Measurements from ENCODE around the gene UPP2.

Gene UPP2

DNA sequence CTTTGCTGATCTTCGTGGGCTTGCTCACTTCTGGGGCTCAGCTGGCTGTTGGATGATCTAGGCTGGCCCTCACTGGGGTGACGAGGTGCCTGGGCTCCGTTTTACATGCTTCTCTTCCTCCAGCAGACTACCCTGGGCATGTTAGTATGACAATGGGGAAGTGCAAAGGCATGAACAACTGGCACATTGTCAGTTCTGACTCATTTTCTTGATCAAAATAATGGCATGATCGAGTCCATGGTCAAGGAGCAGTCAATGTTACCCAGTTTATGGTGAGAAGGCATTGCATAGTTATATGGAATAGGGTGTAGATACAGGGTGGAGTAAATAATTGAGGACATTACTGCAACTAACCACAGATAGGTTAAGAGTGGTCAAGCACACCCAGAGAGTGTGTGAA lies 10.0 kb upstream of the UPP2 start:
- Histone ChIP-seq H2AFZ (ENCODE audit: low read depth, low read length) (no peak overlapping the region), H3K79me2 (ENCODE audit: low read length) (no peaks in the 10 kb centered on the region), H3K9me3 (ENCODE audit: insufficient read depth, low read length) (no peaks in the 10 kb centered on the region), H3K27me3 (ENCODE audit: low read depth, low read length) (no peaks in the 10 kb centered on the region), H3K4me1 (ENCODE audit: low read length) (peaks cover 6% of the 10 kb centered on the region; the same call in 1 of the 2 replicates), H3K9ac (ENCODE audit: low read length) (no peak overlapping the region), H3K4me2 (ENCODE audit: low read length) (no peak overlapping the region), H3K36me3 (replicated peaks; ENCODE audit: low read depth, low read length) (no peaks in the 10 kb centered on the region), H3K27ac (ENCODE audit: low read length) (no peak overlapping the region), H3K4me3 (ENCODE audit: low read length) (no peak overlapping the region), H4K20me1 (ENCODE audit: insufficient read depth, low read length) (no peaks in the 10 kb centered on the region)
- no peak for TF ChIP-seq EZH2phosphoT487 (IDR thresholded peaks at IDR 0.05; ENCODE audit: low read depth)
- TF ChIP-seq, protein P1, sequence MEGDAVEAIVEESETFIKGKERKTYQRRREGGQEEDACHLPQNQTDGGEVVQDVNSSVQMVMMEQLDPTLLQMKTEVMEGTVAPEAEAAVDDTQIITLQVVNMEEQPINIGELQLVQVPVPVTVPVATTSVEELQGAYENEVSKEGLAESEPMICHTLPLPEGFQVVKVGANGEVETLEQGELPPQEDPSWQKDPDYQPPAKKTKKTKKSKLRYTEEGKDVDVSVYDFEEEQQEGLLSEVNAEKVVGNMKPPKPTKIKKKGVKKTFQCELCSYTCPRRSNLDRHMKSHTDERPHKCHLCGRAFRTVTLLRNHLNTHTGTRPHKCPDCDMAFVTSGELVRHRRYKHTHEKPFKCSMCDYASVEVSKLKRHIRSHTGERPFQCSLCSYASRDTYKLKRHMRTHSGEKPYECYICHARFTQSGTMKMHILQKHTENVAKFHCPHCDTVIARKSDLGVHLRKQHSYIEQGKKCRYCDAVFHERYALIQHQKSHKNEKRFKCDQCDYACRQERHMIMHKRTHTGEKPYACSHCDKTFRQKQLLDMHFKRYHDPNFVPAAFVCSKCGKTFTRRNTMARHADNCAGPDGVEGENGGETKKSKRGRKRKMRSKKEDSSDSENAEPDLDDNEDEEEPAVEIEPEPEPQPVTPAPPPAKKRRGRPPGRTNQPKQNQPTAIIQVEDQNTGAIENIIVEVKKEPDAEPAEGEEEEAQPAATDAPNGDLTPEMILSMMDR (IDR thresholded peaks at IDR 0.05; ENCODE audit: low read depth, low read length): no peak

- no peak overlapping the region for H3K27ac ChIP-seq (ENCODE audit: low read length)
- no peaks in the 10 kb centered on the region for H3K9me3 ChIP-seq (ENCODE audit: insufficient read depth, low read length)
- no peaks in the 10 kb centered on the region for H3K79me2 ChIP-seq (ENCODE audit: low read length)
- no peak overlapping the region for H3K4me3 ChIP-seq (ENCODE audit: low read length)
- no peaks in the 10 kb centered on the region for H4K20me1 ChIP-seq (ENCODE audit: insufficient read depth, low read length)
- H3K4me2 ChIP-seq (ENCODE audit: low read length): no peak overlapping the region
- no peaks in the 10 kb centered on the region for H3K27me3 ChIP-seq (ENCODE audit: low read depth, low read length)
- H3K36me3 ChIP-seq (replicated peaks; ENCODE audit: low read depth, low read length): no peaks in the 10 kb centered on the region
- peaks cover 6% of the 10 kb centered on the region; the same call in 1 of the 2 replicates for H3K4me1 ChIP-seq (ENCODE audit: low read length)
- TF ChIP-seq EZH2phosphoT487 (IDR thresholded peaks at IDR 0.05; ENCODE audit: low read depth): no peak
- TF ChIP-seq, protein P1 (IDR thresholded peaks at IDR 0.05; ENCODE audit: low read depth, low read length): no peak
- no peak overlapping the region for H3K9ac ChIP-seq (ENCODE audit: low read length)
- no peak overlapping the region for H2AFZ ChIP-seq (ENCODE audit: low read depth, low read length)
Measured at GRCh38 chr2:158094487-158095092, 7.1 kb upstream of the UPP2 start.

DNA sequence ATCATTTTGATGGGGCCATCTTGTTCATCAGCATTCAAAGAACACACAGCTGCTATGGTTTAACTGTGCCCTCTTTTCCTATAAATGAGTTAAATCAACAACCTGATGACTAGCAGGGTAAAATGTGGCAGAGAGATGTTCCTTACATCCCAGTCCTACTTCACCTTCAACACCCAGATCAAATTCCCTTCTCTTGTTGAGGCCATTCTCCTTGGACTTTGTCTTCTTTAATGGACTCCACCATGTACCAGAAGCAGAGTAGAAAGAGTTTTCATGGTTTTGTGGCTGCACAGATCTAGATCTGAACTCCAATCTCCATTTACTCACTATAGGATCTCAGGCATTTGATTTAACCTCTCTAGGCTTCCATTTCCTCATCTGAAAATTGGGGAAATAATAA lies 6.4 kb upstream of the UPP2 start:
- Histone ChIP-seq H3K27me3 (ENCODE audit: low read depth, low read length) (no peaks in the 10 kb centered on the region), H3K9me3 (ENCODE audit: insufficient read depth, low read length) (no peaks in the 10 kb centered on the region), H2AFZ (ENCODE audit: low read depth, low read length) (no peak overlapping the region), H3K9ac (ENCODE audit: low read length) (no peak overlapping the region), H3K79me2 (ENCODE audit: low read length) (no peaks in the 10 kb centered on the region), H3K4me3 (ENCODE audit: low read length) (no peak overlapping the region), H3K36me3 (replicated peaks; ENCODE audit: low read depth, low read length) (no peaks in the 10 kb centered on the region), H3K4me1 (ENCODE audit: low read length) (peaks cover 6% of the 10 kb centered on the region; the same call in 1 of the 2 replicates), H3K4me2 (ENCODE audit: low read length) (no peak overlapping the region), H4K20me1 (ENCODE audit: insufficient read depth, low read length) (no peaks in the 10 kb centered on the region), H3K27ac (ENCODE audit: low read length) (no peak overlapping the region)
- TF ChIP-seq, protein P1 (IDR thresholded peaks at IDR 0.05; ENCODE audit: low read depth, low read length): no peak
- no peak for TF ChIP-seq EZH2phosphoT487 (IDR thresholded peaks at IDR 0.05; ENCODE audit: low read depth)

- no peak overlapping the region for H3K27ac ChIP-seq (ENCODE audit: low read length)
- H2AFZ ChIP-seq (ENCODE audit: low read depth, low read length): no peak overlapping the region
- H3K27me3 ChIP-seq (ENCODE audit: low read depth, low read length): no peaks in the 10 kb centered on the region
- H3K79me2 ChIP-seq (ENCODE audit: low read length): no peaks in the 10 kb centered on the region
- H3K9me3 ChIP-seq (ENCODE audit: insufficient read depth, low read length): no peaks in the 10 kb centered on the region
- H4K20me1 ChIP-seq (ENCODE audit: insufficient read depth, low read length): no peaks in the 10 kb centered on the region
- peaks cover 6% of the 10 kb centered on the region; the same call in 1 of the 2 replicates for H3K4me1 ChIP-seq (ENCODE audit: low read length)
- no peak overlapping the region for H3K4me2 ChIP-seq (ENCODE audit: low read length)
- no peak overlapping the region for H3K9ac ChIP-seq (ENCODE audit: low read length)
- H3K4me3 ChIP-seq (ENCODE audit: low read length): no peak overlapping the region
- no peaks in the 10 kb centered on the region for H3K36me3 ChIP-seq (replicated peaks; ENCODE audit: low read depth, low read length)
- TF ChIP-seq, protein P1 (IDR thresholded peaks at IDR 0.05; ENCODE audit: low read depth, low read length): no peak
- TF ChIP-seq EZH2phosphoT487 (IDR thresholded peaks at IDR 0.05; ENCODE audit: low read depth): no peak
Measured at GRCh38 chr2:158095912-158096311, 5.8 kb upstream of the UPP2 start.

Measured in OCI-LY3 (cell line).